Pancreas (tissue), 10 donors: Measurements from ENCODE around the gene RANBP10. TPM values are rescaled to one million over a fixed set of nuclear protein-coding genes. Genes with fewer than 3 reads are reported as not detected.

Source experiments
- ATAC-seq, 4 donors: fragments of 200-7000 bp; cut with Tn5 transposase; one replicate each; pipeline versions ENCODE4 v1.8.0 to v1.9.1; 2020; ENCODE audit warnings: mild to moderate bottlenecking in 4 of 4, moderate library complexity in 4 of 4
- DNase-seq, 6 donors: peaks; one replicate each; pipeline ENCODE4 v3.0.0-alpha.2; 2020
- FAIRE-seq: peaks from 2 replicates; lab custom pipeline; 2012; peaks lifted over from hg19 to GRCh38; lab: Jason Lieb, UNC
- H3K27ac ChIP-seq, 4 donors: fragments of 200-600 bp; sonication (generic); 1 replicate in 3 of 4; 2 replicates in 1 of 4; pipeline versions ENCODE4 v1.5.0 to v1.8.0; 2020
- H3K27me3 ChIP-seq, 4 donors: fragments of 200-600 bp; one replicate each; pipeline ENCODE4 v1.8.0; 2021
- H3K36me3 ChIP-seq, 3 donors: fragments of 200-600 bp; sonication (generic) in 1 of 3; one replicate each; pipeline versions ENCODE4 v1.5.0 to v1.8.0; 2020 to 2021
- H3K4me1 ChIP-seq, 3 donors: fragments of 200-600 bp; one replicate each; pipeline ENCODE4 v1.8.0; 2021
- H3K4me3 ChIP-seq, 4 donors: fragments of 200-600 bp; sonication (generic) in 2 of 4; one replicate each; pipeline versions ENCODE4 v1.5.0 to v1.8.0; 2020 to 2021
- H3K9me3 ChIP-seq, 4 donors: fragments of 200-600 bp; one replicate each; pipeline ENCODE4 v1.8.0; 2021
- WGBS, 2 donors: extraction: QIAGEN DNeasy Blood & Tissue Kit; methylation state at CpG; one replicate each; pipeline ENCODE4 v1.1.7; 2013; 5-methylcytosine and 5-hydroxymethylcytosine counted together
- intact Hi-C, 3 donors: fragments of 100-400 bp; cut with DNase I; formaldehyde crosslinking; loops; one replicate each; pipeline versions ENCODE4 v1.11.1 to v1.14.2; 2022
- polyA plus RNA-seq, 2 donors: library from polyadenylated mRNA; stranded (reverse); fragments of 200-250 nt; gene quantifications; one replicate each; pipeline ENCODE4 v1.2.3, GENCODE V29; 2013
- total RNA-seq, 6 donors: library from RNA; stranded (reverse); fragmentation: NEBNext Ultra II Directional in 4 of 6; extraction: Animal tissue kit (Norgen Biotek cat#: 25700) in 4 of 6; gene quantifications; one replicate each; pipeline versions ENCODE4 v1.2.1 to v1.2.4, GENCODE V29; 2021 to 2023
- TF ChIP-seq, protein P1 (sequence below), 4 donors: fragments of 200-600 bp; sonication (generic) in 3 of 4; IDR thresholded peaks; one replicate each; pipeline versions ENCODE4 v1.5.0 to v1.8.0; 2021; ENCODE audit warnings: antibody characterized with exemption in 4 of 4
- donor health status: healthy with polysubstance abuse.
- donor health status: DM: no; HTN: no; CAD: no; lungs with moderate emphysema.
- donor health status: DM: no; HTN: no; CAD: no.
- donor health status: control.
- donor health status: control.
- donor health status: Bipolar disorder and iron deficiency.
- donor health status: DM: yes; HTN: yes; CAD: no.
- donor health status: DM: no; HTN: no; CAD: no.
- donor health status: DM: no; HTN: no; CAD: no.
- donor health status: DM: yes; HTN: yes; CAD: no.

The RANBP10 gene
- total and polyA plus RNA-seq, 8 donors, result 8.7 to 15.4 (median 11.6) TPM

DNA sequence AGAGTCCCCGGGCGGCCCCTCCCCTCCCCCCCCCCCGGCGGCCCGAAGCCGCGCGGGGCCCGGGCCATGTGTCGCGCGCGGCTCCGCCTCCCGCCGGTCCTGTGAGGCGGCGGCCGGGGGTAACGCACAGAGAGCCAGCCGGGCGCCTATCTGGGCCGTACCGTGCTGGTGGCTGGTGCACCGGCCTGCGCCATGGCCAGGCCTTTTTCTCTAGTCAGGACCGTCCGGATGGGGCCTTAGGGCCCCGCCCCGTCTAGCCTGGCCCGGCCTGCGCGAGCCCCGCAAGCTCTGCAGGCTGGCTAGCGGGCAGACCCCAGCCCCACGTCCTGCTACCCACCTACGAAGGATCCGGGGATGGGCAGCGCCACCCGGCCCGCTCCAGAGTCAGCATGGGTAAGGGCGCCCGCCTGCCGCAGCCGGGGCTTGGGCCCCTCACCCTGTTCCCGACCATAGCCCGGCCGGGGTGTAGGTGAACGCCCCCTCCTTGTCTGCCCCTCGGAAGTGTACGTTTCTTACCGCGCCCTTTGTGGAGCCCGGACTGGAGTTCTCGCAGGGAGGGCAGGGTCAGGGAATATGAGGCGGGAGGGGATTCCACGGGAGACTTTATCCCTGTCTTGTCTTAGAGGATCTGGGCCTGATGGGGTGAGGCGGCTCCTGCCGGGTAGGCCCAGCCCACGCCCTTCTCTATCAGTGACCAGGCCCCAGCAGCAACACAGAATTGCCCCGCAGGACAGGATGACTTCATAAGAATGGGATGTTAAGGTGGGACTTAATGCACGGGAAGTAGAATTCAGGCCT lies 40.9 kb upstream of the RANBP10 start, which contains the start of gene CENPT:
TSS of gene CENPT (minus strand) at position 630 of the 798 bp plus-strand sequence. CDS start 13,834 bp downstream, outside the sequence.
- Histone ChIP-seq H3K4me3 (peak within 1 kb of the TSS; percentile 73 to 100 (median 88)), H3K27me3 (no peaks in the 10 kb centered on the region), H3K27ac (peak within 1 kb of the TSS; percentile 92 to 97 (median 92)), H3K36me3 (no peaks in the 10 kb centered on the region), H3K4me1 (peaks cover 14 to 32% (median 19%) of the 10 kb centered on the region in 3 donors), H3K9me3 (no peaks in the 10 kb centered on the region)
- peak in 5 of 6 donors; percentile 29 to 88 (median 57) for DNase-seq
- 1% methylated on average over 39 to 62 of the region's 62 CpGs for WGBS, 2 donors
- intact Hi-C loops, result no loop called here
- TF ChIP-seq, protein P1, sequence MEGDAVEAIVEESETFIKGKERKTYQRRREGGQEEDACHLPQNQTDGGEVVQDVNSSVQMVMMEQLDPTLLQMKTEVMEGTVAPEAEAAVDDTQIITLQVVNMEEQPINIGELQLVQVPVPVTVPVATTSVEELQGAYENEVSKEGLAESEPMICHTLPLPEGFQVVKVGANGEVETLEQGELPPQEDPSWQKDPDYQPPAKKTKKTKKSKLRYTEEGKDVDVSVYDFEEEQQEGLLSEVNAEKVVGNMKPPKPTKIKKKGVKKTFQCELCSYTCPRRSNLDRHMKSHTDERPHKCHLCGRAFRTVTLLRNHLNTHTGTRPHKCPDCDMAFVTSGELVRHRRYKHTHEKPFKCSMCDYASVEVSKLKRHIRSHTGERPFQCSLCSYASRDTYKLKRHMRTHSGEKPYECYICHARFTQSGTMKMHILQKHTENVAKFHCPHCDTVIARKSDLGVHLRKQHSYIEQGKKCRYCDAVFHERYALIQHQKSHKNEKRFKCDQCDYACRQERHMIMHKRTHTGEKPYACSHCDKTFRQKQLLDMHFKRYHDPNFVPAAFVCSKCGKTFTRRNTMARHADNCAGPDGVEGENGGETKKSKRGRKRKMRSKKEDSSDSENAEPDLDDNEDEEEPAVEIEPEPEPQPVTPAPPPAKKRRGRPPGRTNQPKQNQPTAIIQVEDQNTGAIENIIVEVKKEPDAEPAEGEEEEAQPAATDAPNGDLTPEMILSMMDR (IDR thresholded peaks at IDR 0.05), result no peak
- peak; percentile 54 to 72 (median 62) for ATAC-seq
- no peak for FAIRE-seq

DNA sequence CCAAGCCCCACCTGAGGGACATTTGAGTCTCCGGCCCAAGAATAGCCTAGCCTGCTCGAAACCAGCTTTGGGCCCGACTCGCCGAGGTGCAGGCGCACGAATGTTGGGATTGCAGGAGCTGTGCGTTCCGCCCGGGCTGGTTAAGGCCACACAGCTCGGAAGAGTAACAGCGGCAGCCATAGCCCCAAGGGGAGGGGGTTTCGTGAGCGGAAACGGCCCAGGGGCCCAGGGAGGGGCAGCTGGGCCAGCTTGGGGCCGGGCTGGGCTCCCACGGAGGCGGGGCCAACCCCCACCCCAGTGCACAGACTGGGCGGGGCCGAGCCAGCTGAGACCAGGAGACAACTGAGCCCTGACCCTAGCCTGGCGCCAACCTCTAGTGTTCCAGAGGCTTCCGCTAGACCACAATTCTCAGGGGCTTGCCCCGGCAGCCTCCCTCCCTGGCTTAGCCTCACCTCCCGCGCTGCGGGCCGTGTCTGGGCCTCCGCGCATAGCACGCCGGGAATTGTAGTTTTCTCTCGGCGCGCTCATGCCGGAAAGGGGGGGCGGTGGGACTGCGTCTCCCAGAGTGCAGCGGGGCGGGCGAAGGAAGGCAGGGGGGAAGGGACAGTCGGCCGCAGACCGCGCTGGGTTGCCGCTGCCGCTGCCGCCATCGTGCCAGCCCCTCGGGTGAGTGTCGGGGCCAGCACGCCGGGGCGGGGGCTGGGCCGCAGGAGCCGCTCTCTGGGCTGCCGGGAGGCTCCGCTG lies 40.1 kb upstream of the RANBP10 start, which contains the start of gene NUTF2:
TSS of gene NUTF2 (plus strand) at position 614 of the 744 bp plus-strand sequence. CDS start 18,198 bp downstream, outside the sequence.
- Histone ChIP-seq H3K9me3 (no peaks in the 10 kb centered on the region), H3K4me3 (peak within 1 kb of the TSS; percentile 73 to 100 (median 88)), H3K36me3 (no peaks in the 10 kb centered on the region), H3K4me1 (peaks cover 14 to 33% (median 19%) of the 10 kb centered on the region in 3 donors), H3K27ac (peak within 1 kb of the TSS; percentile 92 to 97 (median 92)), H3K27me3 (no peaks in the 10 kb centered on the region)
- 0 to 1% methylated on average over 43 to 57 of the region's 57 CpGs for WGBS, 2 donors
- DNase-seq (peak; percentile 95 to 98 (median 96)), FAIRE-seq (no peak), ATAC-seq (peak; percentile 82 to 88 (median 84))
- TF ChIP-seq, protein P1 (IDR thresholded peaks at IDR 0.05), result no peak
- intact Hi-C loops, result no loop called here

DNA sequence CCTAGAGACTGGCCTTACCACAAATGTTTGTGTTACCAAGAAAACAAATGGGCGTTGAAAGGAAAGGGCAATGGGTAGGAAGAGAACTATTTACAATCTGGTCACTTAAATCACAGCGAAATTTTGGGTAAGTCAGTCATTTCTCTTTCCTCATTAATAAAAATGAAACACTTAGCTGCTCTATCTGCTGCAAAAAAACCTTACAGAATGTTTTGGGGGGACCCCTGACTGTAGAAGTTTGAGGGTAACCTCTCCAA lies 39.6 kb upstream of the RANBP10 start:
- Histone ChIP-seq H3K27ac (peak overlapping the region; percentile 92 to 97 (median 92)), H3K27me3 (no peaks in the 10 kb centered on the region), H3K36me3 (no peaks in the 10 kb centered on the region), H3K4me3 (peak overlapping the region; percentile 73 to 100 (median 88)), H3K9me3 (no peaks in the 10 kb centered on the region), H3K4me1 (peaks cover 14 to 35% (median 19%) of the 10 kb centered on the region in 3 donors)
- TF ChIP-seq, protein P1 (IDR thresholded peaks at IDR 0.05), result no peak
- DNase-seq (no peak), FAIRE-seq (no peak), ATAC-seq (no peak)
- 10% methylated on average over 2 of the region's 2 CpGs for WGBS, 2 donors
- intact Hi-C loops, result no loop called here

DNA sequence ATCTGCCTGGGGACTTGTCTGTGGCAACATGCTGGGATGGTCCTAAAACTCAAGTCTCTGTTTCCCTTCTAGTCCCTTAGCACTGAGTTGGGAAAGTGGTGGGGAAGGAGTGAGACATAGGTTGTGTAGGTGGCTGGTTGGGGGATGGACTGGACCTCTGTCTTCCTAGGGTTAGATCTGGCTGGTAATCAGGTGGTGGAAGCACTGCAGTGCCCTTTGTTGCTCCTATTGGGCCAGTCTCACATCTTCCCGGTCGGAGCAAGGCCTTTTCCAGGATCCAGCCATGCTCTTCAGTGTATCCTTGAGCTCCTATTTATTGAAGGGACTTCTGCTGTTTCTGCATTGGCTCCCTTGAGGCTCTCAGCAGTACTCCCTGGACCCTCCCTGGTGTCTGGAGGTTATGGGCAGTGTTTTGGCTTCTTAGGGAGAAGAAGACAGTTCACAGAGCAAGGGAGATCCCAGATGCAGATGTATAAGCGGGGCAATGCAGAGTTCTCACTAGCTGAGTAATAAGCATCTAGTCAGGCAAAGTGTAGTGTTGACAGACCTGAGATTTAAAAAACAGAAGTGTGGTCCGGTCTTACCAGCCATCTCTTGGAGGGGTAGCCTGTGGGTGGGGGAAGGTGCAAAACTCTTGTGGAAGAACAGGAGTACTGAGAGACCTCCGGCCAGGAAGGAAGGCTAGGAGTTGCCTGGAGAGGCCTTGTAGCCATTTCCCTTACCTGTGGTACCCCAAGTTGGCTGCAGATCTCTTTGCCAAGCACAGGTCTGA lies 39.1 kb upstream of the RANBP10 start:
- peaks cover 14 to 35% (median 19%) of the 10 kb centered on the region in 3 donors for H3K4me1 ChIP-seq
- FAIRE-seq, result no peak
- ATAC-seq, result no peak
- intact Hi-C loops, result no loop called here
- H3K27ac ChIP-seq, result peak overlapping the region in 3 of 4 donors; percentile 92 to 97 (median 92)
- no peak for DNase-seq
- H3K9me3 ChIP-seq, result no peaks in the 10 kb centered on the region
- H3K36me3 ChIP-seq, result no peaks in the 10 kb centered on the region
- TF ChIP-seq, protein P1 (IDR thresholded peaks at IDR 0.05), result no peak
- 69 to 77% methylated on average over 5 of the region's 5 CpGs for WGBS, 2 donors
- no peaks in the 10 kb centered on the region for H3K27me3 ChIP-seq
- H3K4me3 ChIP-seq, result peak overlapping the region in 3 of 4 donors; percentile 73 to 100 (median 90)
